ENCODE results near the gene IGF2BP2.
"Not testable (repeated sequence)": the region's sequence is repeated elsewhere in the genome, so short reads cannot be mapped to it uniquely, and the experiment has no call there.

IGF2BP2 gene

GRCh38 chr3:185825006-185825638 is at the start of gene IGF2BP2:
Gene IGF2BP2, minus strand, starts transcription at chr3:185825042. Its CDS starts 82 bp downstream, at chr3:185824960.
- peak; percentile 44 for DNase-seq

GRCh38 chr3:185874119-185874518 is 49.3 kb upstream of the IGF2BP2 start:
- no peak for DNase-seq

- DNase-seq = no peak
Measured at GRCh38 chr3:185867650-185868049, 42.8 kb upstream of the IGF2BP2 start.

DNA sequence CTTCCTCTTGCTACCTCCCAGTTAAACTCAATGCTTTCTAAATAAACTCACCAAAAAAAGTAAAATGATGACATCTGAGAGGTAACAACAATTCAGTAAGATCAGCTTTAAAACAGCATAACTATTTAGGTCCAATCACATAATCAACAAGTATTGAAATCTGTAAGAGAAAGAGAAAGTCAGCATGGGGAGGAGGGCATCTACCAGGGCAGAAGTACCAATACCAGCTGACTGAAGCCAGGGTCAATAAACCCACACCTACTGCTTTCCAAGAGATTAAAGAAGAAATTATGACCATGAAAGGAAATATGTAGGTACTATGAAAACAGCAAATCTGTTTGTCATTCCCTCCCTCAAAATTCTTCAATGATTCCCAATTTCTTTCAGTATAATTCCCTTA is 42.2 kb upstream of the IGF2BP2 start:
- DNase-seq = no peak

GRCh38 chr3:185866555-185866954 is 41.7 kb upstream of the IGF2BP2 start:
- DNase-seq = no peak

DNA sequence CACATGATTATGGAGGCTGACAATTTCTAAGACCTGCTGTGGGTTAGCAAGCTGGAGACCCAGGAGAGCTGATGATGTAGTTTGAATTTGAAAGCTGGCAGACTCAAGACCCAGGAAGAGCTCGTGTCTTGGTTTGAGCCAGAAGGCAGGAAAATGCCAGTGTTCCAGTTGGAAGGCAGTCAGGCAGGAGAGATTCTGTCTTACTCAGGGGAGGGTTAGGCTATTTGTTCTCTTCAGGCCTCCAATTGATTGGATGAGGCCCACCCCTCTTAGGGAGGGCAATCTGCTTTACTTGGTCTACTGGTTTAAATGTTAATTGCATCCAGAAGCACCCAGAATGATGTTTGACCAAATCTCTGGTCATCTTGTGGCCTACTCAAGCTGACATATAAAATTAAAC is 40.4 kb upstream of the IGF2BP2 start:
- DNase-seq = no peak

- DNase-seq = no peak
Measured at GRCh38 chr3:185864767-185865166, 39.9 kb upstream of the IGF2BP2 start.

- no peak for DNase-seq
Measured at GRCh38 chr3:185862920-185863319, 38.1 kb upstream of the IGF2BP2 start.

GRCh38 chr3:185859294-185859972 is 34.6 kb upstream of the IGF2BP2 start:
- DNase-seq = no peak

GRCh38 chr3:185858502-185859225 is 33.8 kb upstream of the IGF2BP2 start:
- no peak for DNase-seq

DNA sequence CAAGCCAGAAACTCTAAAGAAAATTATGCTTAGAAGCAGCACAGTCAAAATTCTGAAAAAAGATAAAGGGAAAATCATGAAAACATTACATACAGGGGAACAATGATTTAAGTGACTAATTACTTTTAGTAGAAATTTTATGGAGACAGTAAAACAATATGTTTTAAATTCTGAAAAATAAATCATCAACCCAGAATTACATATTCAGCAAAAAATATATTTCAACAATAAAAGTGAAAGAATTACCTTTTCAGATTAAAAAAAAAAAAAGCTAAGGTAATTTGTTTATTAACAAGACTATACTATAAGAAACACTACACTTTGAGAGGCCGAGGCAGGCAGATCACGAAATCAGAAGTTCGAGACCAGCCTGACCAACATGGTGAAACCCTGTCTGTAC is 32.4 kb upstream of the IGF2BP2 start:
- DNase-seq = no peak

DNA sequence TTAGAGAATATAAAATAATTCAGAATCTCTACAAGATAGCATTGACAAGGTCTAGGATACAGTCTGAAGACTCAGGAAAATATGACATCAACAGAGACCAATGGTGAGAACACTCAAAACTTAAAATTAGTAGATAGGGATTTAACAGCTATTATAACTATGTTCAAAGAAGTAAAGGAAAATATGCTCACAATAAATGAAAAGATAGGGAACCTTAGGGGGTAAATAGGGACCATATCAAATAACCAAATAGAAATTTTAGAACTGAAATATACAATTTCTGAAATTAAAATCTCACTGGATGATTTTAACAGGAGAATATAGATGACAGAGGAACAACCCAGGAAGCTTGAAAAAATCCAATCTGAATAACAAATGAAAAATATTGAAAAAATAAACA is 31.8 kb upstream of the IGF2BP2 start:
- no peak for DNase-seq

GRCh38 chr3:185853771-185854170 is 28.9 kb upstream of the IGF2BP2 start:
- not testable (repeated sequence) for DNase-seq

GRCh38 chr3:185852635-185853034 is 27.8 kb upstream of the IGF2BP2 start:
- DNase-seq = no peak

GRCh38 chr3:185851959-185852358 is 27.1 kb upstream of the IGF2BP2 start:
- DNase-seq = no peak

GRCh38 chr3:185851046-185851445 is 26.2 kb upstream of the IGF2BP2 start:
- no peak for DNase-seq

DNA sequence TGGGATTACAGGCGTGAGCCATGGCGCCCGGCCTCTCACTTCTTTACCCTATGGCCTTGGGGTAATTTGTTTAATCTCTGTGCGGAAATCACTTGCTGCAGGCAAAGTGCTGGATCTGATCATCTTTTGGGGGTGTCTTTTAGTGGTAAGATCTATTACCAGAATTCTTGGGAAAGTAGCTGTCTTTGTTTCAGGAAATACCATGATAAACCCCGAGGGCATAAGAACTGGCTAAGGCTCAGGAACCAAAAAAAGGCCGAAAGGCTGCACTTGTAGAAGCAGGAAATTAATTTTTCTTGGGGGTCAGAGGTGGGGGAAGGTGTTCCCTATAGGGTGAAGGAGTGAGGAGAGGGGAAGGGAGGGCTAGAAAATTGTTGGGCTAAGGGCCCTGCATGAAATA is 22.7 kb upstream of the IGF2BP2 start:
- no peak for DNase-seq

GRCh38 chr3:185846037-185846436 is 21.2 kb upstream of the IGF2BP2 start:
- DNase-seq = no peak

DNA sequence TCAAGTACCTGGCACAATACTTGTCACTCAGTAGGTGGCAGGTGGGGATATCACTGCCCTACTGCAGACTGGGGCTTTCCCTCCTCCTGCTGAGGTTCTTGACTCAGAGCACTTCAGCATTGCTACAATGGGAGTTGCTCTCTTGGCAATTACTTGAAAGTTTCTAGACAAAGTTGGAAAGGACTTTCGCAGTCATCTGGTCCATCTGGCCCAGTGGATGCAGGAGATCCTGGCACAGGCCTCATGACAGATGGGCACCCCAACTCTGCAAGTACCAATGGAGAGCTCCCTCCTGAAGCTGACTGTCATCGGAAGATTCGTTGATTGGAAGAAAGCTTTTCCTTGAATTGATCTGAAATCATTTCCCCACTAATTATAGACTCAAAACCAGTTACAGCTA is 19.2 kb upstream of the IGF2BP2 start:
- no peak for DNase-seq

GRCh38 chr3:185843635-185844034 is 18.8 kb upstream of the IGF2BP2 start:
- DNase-seq = no peak

GRCh38 chr3:185843126-185843525 is 18.3 kb upstream of the IGF2BP2 start:
- DNase-seq = no peak

- no peak for DNase-seq
Measured at GRCh38 chr3:185842241-185842640, 17.4 kb upstream of the IGF2BP2 start.

- not testable (repeated sequence) for DNase-seq
Measured at GRCh38 chr3:185838417-185838989, 13.7 kb upstream of the IGF2BP2 start.

DNA sequence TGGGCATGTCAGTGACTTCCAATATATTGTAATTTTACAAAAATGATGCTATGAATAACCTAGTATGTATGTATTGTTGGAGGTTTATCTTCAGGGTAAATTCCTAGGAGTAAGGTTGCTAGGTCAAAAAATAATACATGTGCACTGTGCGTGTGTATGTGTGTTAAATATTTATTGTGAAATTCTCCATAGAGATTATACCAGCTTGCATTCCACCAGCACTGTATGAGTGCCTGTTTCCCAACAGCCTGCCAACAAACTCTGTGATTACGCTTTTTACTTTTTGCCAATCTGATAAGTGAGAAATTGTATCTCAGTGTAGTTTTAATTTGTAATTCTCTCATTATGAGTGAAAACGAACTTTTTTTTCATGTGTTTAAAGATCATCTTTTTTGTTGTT is 12.6 kb upstream of the IGF2BP2 start:
- no peak for DNase-seq

Measured in activated CD8-positive, alpha-beta memory T cell treated with anti-CD3 and anti-CD28 coated beads, Interleukin-2, amount 50 U/mL, for 4 hours (primary cell).